ENCODE results near the gene GPR84.

GPR84 gene

DNA sequence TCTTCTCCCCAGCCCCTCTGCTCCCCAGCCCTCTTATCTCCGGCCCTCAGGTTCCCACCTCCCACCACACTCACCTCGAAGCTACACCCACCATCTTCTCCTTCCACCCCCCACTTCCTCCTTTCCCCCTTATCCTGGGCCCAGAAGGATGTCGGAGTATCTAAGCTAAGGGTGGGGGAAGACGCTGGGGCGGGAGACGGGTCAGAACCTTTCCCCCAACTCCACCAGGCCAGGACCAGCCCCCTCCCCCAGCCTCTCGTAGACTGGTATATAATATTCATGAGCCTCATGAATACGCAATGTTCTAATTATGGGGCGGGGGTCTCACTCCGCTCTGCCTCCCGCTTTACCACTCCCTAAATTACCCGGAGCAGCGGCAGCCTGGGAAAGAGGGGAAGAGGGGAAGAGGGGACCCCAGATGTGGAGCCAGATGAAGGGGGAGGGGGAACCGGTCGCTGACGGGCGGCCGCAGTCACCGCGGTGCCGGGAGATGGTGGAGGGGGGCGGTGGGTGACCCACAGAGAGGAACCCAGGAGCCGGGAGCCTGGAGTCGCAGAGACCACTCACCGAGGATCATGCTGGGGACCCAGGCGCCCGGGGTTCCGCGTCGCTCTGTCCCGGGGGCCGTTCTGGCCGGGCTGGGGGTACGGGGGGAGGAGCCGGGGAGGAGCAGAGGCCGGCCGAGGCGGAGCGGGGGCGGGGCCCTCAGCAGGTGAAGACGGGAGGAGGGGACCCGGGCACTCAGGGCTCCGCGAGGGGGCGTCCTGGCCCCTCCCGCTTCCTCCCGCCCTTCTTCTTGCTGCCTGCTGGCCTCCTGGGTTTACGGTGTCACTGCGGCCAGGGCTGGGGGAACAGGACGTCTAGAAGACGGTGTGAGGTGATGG is 26.6 kb upstream of the GPR84 start:
- Histone ChIP-seq H3K9ac (ENCODE audit: low read depth, low read length, poor library complexity) (peak overlapping the region; percentile 73), H2AK5ac (ENCODE audit: low read depth, low read length) (peak overlapping the region; percentile 79), H3K4ac (ENCODE audit: low read length) (no peak overlapping the region), H3K4me3 (ENCODE audit: low read length in 2 of 2) (peak overlapping the region in 1 of 2 donors; percentile 87), H3K27me3 (ENCODE audit: control insufficient read depth in 3 of 3, insufficient read depth in 3 of 3, low read depth in 1 of 3, low read length in 3 of 3) (peaks cover 0 to 12% (median 0%) of the 10 kb centered on the region in 3 experiments), H3K4me1 (ENCODE audit: control insufficient read depth in 2 of 2, insufficient read depth in 1 of 2, low read depth in 1 of 2, low read length in 2 of 2) (peaks cover 33 to 53% of the 10 kb centered on the region in 2 donors), H2BK5ac (ENCODE audit: low read length) (peak overlapping the region; percentile 30), H2BK15ac (ENCODE audit: low read length) (peak overlapping the region; percentile 31), H3K9me3 (replicated peaks in 1 of 2; ENCODE audit: control insufficient read depth in 2 of 2, insufficient read depth in 1 of 2, low read depth in 1 of 2, low read length in 2 of 2) (no peaks in the 10 kb centered on the region), H2BK12ac (ENCODE audit: low read length) (no peak overlapping the region), H3K4me2 (ENCODE audit: insufficient read depth, low read length, poor library complexity, severe bottlenecking) (peak overlapping the region; percentile 75), H2AFZ (ENCODE audit: low read length) (peak overlapping the region; percentile 65), H3K79me1 (ENCODE audit: low read depth, low read length) (peaks cover 4% of the 10 kb centered on the region), H2BK120ac (ENCODE audit: low read depth, low read length) (no peak overlapping the region), H4K91ac (ENCODE audit: low read depth, low read length, poor library complexity) (no peak overlapping the region), H3K18ac (ENCODE audit: low read length) (peak overlapping the region; percentile 92), H3K36me3 (replicated peaks in 1 of 2; ENCODE audit: control insufficient read depth in 2 of 2, insufficient read depth in 2 of 2, low read length in 2 of 2) (peaks cover 7 to 15% of the 10 kb centered on the region in 2 donors), H4K8ac (ENCODE audit: low read depth, low read length) (no peak overlapping the region), H3K23ac (ENCODE audit: low read depth, low read length, poor library complexity) (peak overlapping the region; percentile 77), H3K27ac (replicated peaks; ENCODE audit: low read length) (peak overlapping the region; percentile 31), H3K14ac (ENCODE audit: low read length) (no peak overlapping the region)
- DNase-seq (ENCODE audit: low spot score), result no peak
- WGBS, 2 donors (ENCODE audit: extremely low coverage in 2 of 2, insufficient read length in 2 of 2, insufficient replicate concordance in 1 of 2), result no CpG with 5 or more reads among the region's 51 CpGs

DNA sequence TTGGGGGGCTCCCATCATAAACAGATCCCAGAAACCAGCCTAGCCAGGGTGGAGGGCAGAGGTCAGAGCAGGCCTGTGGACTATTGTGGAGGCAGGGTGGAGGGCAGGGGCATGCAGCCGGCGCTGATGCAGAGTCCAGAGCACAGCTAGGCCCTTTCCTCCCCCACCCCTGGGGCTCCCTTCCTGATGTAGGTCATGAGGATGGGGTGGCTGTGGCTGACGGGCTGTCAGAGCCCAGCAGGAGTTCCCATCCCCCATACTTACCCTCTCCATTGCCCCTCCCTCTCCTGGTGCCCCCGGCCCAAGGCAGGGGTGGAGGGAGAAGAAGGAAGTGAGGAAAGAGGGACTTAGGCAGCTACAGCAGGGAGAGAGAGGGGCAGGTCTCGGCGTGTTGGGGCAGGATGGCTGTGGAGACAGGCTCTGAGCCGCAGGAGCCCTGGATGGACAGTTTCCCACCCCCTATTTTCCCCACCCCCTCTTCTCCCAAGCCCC is 25.9 kb upstream of the GPR84 start:
- Histone ChIP-seq H3K18ac (ENCODE audit: low read length) (peak overlapping the region; percentile 80), H2BK5ac (ENCODE audit: low read length) (peak overlapping the region; percentile 87), H3K4me2 (ENCODE audit: insufficient read depth, low read length, poor library complexity, severe bottlenecking) (peak overlapping the region; percentile 75), H3K4me1 (ENCODE audit: control insufficient read depth in 2 of 2, insufficient read depth in 1 of 2, low read depth in 1 of 2, low read length in 2 of 2) (peaks cover 38 to 58% of the 10 kb centered on the region in 2 donors), H2BK12ac (ENCODE audit: low read length) (no peak overlapping the region), H3K4me3 (ENCODE audit: low read length in 2 of 2) (peak overlapping the region in 1 of 2 donors; percentile 68), H3K14ac (ENCODE audit: low read length) (no peak overlapping the region), H3K36me3 (replicated peaks in 1 of 2; ENCODE audit: control insufficient read depth in 2 of 2, insufficient read depth in 2 of 2, low read length in 2 of 2) (peaks cover 4 to 9% of the 10 kb centered on the region in 2 donors), H3K79me1 (ENCODE audit: low read depth, low read length) (peaks cover 4% of the 10 kb centered on the region), H4K91ac (ENCODE audit: low read depth, low read length, poor library complexity) (peak overlapping the region; percentile 13), H3K9ac (ENCODE audit: low read depth, low read length, poor library complexity) (peak overlapping the region; percentile 83), H2BK120ac (ENCODE audit: low read depth, low read length) (no peak overlapping the region), H2AFZ (ENCODE audit: low read length) (peak overlapping the region; percentile 65), H3K27me3 (ENCODE audit: control insufficient read depth in 3 of 3, insufficient read depth in 3 of 3, low read depth in 1 of 3, low read length in 3 of 3) (peaks cover 0 to 12% (median 0%) of the 10 kb centered on the region in 3 experiments), H4K8ac (ENCODE audit: low read depth, low read length) (no peak overlapping the region), H2AK5ac (ENCODE audit: low read depth, low read length) (peak overlapping the region; percentile 79), H3K9me3 (replicated peaks in 1 of 2; ENCODE audit: control insufficient read depth in 2 of 2, insufficient read depth in 1 of 2, low read depth in 1 of 2, low read length in 2 of 2) (no peaks in the 10 kb centered on the region), H3K23ac (ENCODE audit: low read depth, low read length, poor library complexity) (peak overlapping the region; percentile 25), H3K27ac (replicated peaks; ENCODE audit: low read length) (peak overlapping the region; percentile 31), H2BK15ac (ENCODE audit: low read length) (peak overlapping the region; percentile 51), H3K4ac (ENCODE audit: low read length) (no peak overlapping the region)
- no peak for DNase-seq (ENCODE audit: low spot score)
- WGBS, 2 donors (ENCODE audit: extremely low coverage in 2 of 2, insufficient read length in 2 of 2, insufficient replicate concordance in 1 of 2), result no CpG with 5 or more reads among the region's 7 CpGs

DNA sequence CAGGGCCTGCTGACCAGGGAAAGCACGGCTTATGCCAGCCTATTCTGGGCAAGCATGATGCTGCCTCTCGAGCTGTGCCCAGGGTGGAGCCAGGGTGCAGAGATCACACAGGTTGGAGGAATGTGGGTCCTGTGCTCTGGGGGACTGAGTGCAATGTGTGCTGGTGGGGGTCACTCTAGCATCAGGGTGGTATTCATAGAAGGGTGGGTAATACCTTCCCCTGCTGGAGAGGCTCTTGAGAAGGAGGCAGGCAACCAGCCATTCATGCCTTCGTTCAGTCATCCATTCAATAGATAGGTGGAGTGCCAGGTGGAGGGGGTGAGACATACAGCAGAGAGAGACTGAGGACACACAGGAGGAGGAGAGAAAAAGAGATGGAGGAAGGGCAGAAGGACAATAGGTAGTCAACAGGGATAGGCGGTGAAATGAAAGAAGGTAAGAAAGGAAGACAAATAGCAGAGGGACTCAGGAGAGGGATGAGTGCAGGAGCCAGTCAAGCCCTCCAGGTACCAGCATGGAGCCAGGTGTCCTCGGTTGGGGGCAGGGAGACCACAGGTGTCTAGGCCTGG is 25.4 kb upstream of the GPR84 start:
- peak overlapping the region; percentile 79 for H2AK5ac ChIP-seq (ENCODE audit: low read depth, low read length)
- WGBS, 2 donors (ENCODE audit: extremely low coverage in 2 of 2, insufficient read length in 2 of 2, insufficient replicate concordance in 1 of 2), result no CpG with 5 or more reads among the region's 5 CpGs
- no peak overlapping the region for H3K4ac ChIP-seq (ENCODE audit: low read length)
- H3K36me3 ChIP-seq (replicated peaks in 1 of 2; ENCODE audit: control insufficient read depth in 2 of 2, insufficient read depth in 2 of 2, low read length in 2 of 2), result peaks cover 0 to 4% of the 10 kb centered on the region in 2 donors
- peak overlapping the region; percentile 69 for H2BK15ac ChIP-seq (ENCODE audit: low read length)
- DNase-seq (ENCODE audit: low spot score), result no peak
- peaks cover 42 to 63% of the 10 kb centered on the region in 2 donors for H3K4me1 ChIP-seq (ENCODE audit: control insufficient read depth in 2 of 2, insufficient read depth in 1 of 2, low read depth in 1 of 2, low read length in 2 of 2)
- H2BK120ac ChIP-seq (ENCODE audit: low read depth, low read length), result no peak overlapping the region
- H4K8ac ChIP-seq (ENCODE audit: low read depth, low read length), result no peak overlapping the region
- H3K4me2 ChIP-seq (ENCODE audit: insufficient read depth, low read length, poor library complexity, severe bottlenecking), result peak overlapping the region; percentile 75
- no peaks in the 10 kb centered on the region for H3K9me3 ChIP-seq (replicated peaks in 1 of 2; ENCODE audit: control insufficient read depth in 2 of 2, insufficient read depth in 1 of 2, low read depth in 1 of 2, low read length in 2 of 2)
- H3K27ac ChIP-seq (replicated peaks; ENCODE audit: low read length), result peak overlapping the region; percentile 31
- no peak overlapping the region for H3K4me3 ChIP-seq (ENCODE audit: low read length in 2 of 2)
- peaks cover 0 to 12% (median 0%) of the 10 kb centered on the region in 3 experiments for H3K27me3 ChIP-seq (ENCODE audit: control insufficient read depth in 3 of 3, insufficient read depth in 3 of 3, low read depth in 1 of 3, low read length in 3 of 3)
- no peak overlapping the region for H3K14ac ChIP-seq (ENCODE audit: low read length)
- peak overlapping the region; percentile 65 for H2AFZ ChIP-seq (ENCODE audit: low read length)
- H2BK5ac ChIP-seq (ENCODE audit: low read length), result peak overlapping the region; percentile 87
- peak overlapping the region; percentile 83 for H3K9ac ChIP-seq (ENCODE audit: low read depth, low read length, poor library complexity)
- H3K18ac ChIP-seq (ENCODE audit: low read length), result peak overlapping the region; percentile 80
- H3K23ac ChIP-seq (ENCODE audit: low read depth, low read length, poor library complexity), result no peak overlapping the region
- no peak overlapping the region for H2BK12ac ChIP-seq (ENCODE audit: low read length)
- H4K91ac ChIP-seq (ENCODE audit: low read depth, low read length, poor library complexity), result peak overlapping the region; percentile 13
- peaks cover 4% of the 10 kb centered on the region for H3K79me1 ChIP-seq (ENCODE audit: low read depth, low read length)

DNA sequence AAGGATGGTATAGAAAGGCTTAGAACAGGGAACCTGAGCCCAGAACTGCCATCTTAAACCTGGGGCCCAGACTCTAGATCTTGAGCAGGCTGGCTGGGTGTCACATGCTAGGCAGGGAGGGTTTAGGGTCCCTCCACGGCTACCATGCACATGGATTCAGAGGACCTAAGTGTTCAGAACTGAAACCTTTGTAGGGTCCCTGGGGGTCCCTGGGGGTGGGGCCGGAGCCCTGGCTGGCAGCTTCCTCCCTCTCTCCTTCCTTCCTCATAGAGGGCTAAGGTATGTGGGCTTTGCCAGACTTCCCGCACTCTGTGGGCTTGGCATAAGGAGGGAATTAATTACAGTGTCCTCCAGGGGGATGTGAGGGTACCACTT is 24.8 kb upstream of the GPR84 start:
- Histone ChIP-seq H3K27me3 (ENCODE audit: control insufficient read depth in 3 of 3, insufficient read depth in 3 of 3, low read depth in 1 of 3, low read length in 3 of 3) (peaks cover 0 to 12% (median 0%) of the 10 kb centered on the region in 3 experiments), H3K4me3 (ENCODE audit: low read length in 2 of 2) (no peak overlapping the region), H2BK12ac (ENCODE audit: low read length) (no peak overlapping the region), H3K9me3 (replicated peaks in 1 of 2; ENCODE audit: control insufficient read depth in 2 of 2, insufficient read depth in 1 of 2, low read depth in 1 of 2, low read length in 2 of 2) (no peaks in the 10 kb centered on the region), H3K9ac (ENCODE audit: low read depth, low read length, poor library complexity) (no peak overlapping the region), H3K23ac (ENCODE audit: low read depth, low read length, poor library complexity) (no peak overlapping the region), H3K14ac (ENCODE audit: low read length) (no peak overlapping the region), H3K4me2 (ENCODE audit: insufficient read depth, low read length, poor library complexity, severe bottlenecking) (no peak overlapping the region), H4K8ac (ENCODE audit: low read depth, low read length) (no peak overlapping the region), H2BK5ac (ENCODE audit: low read length) (no peak overlapping the region), H2BK15ac (ENCODE audit: low read length) (no peak overlapping the region), H3K79me1 (ENCODE audit: low read depth, low read length) (peaks cover 4% of the 10 kb centered on the region), H2AK5ac (ENCODE audit: low read depth, low read length) (peak overlapping the region; percentile 79), H3K36me3 (replicated peaks in 1 of 2; ENCODE audit: control insufficient read depth in 2 of 2, insufficient read depth in 2 of 2, low read length in 2 of 2) (no peaks in the 10 kb centered on the region), H3K18ac (ENCODE audit: low read length) (peak overlapping the region; percentile 4), H3K27ac (replicated peaks; ENCODE audit: low read length) (no peak overlapping the region), H3K4ac (ENCODE audit: low read length) (no peak overlapping the region), H3K4me1 (ENCODE audit: control insufficient read depth in 2 of 2, insufficient read depth in 1 of 2, low read depth in 1 of 2, low read length in 2 of 2) (peaks cover 48 to 68% of the 10 kb centered on the region in 2 donors), H2AFZ (ENCODE audit: low read length) (no peak overlapping the region), H2BK120ac (ENCODE audit: low read depth, low read length) (no peak overlapping the region), H4K91ac (ENCODE audit: low read depth, low read length, poor library complexity) (no peak overlapping the region)
- WGBS, 2 donors (ENCODE audit: extremely low coverage in 2 of 2, insufficient read length in 2 of 2, insufficient replicate concordance in 1 of 2), result no CpG with 5 or more reads among the region's 3 CpGs
- no peak for DNase-seq (ENCODE audit: low spot score)
